Sigmoid colon (tissue), 7 donors: Measurements from ENCODE around the gene PHACTR3. TPM values are rescaled to one million over a fixed set of nuclear protein-coding genes. Genes with fewer than 3 reads are reported as not detected.
"Not testable (repeated sequence)": the region's sequence is repeated elsewhere in the genome, so short reads cannot be mapped to it uniquely, and the experiment has no call there.

ENCODE experiments used
- DNase-seq: peaks from one replicate; pipeline ENCODE4 v3.0.0-alpha.2; 2019
- H3K27ac ChIP-seq, 4 donors: fragments of 200-600 bp; sonication (generic); one replicate each; pipeline ENCODE4 v1.5.1; 2016 to 2019; ENCODE audit warnings: mild to moderate bottlenecking in 1 of 4
- H3K27me3 ChIP-seq, 3 donors: fragments of 200-600 bp; sonication (generic); one replicate each; pipeline ENCODE4 v1.5.1; 2019; ENCODE audit warnings: mild to moderate bottlenecking in 1 of 3
- H3K36me3 ChIP-seq, 4 donors: fragments of 200-600 bp; sonication (generic); one replicate each; pipeline ENCODE4 v1.5.1; 2016 to 2019
- H3K4me1 ChIP-seq, 4 donors: fragments of 200-600 bp; sonication (generic); one replicate each; pipeline ENCODE4 v1.5.1; 2017 to 2019
- H3K4me3 ChIP-seq, 4 donors: fragments of 200-600 bp; sonication (generic); one replicate each; pipeline ENCODE4 v1.5.1; 2017 to 2019; ENCODE audit warnings: mild to moderate bottlenecking in 2 of 4, moderate library complexity in 1 of 4
- H3K9me3 ChIP-seq, 4 donors: fragments of 200-600 bp in 3 of 4; sonication (generic) in 3 of 4; one replicate each; pipeline versions ENCODE4 v1.5.1 to v1.6.1; 2013 to 2019
- CTCF ChIP-seq, 4 experiments: fragments of 450-650 bp in 3 of 4; fragments of 200-600 bp in 1 of 4; IDR thresholded peaks; one replicate each; pipeline ENCODE4 v1.5.1; 2016 to 2019; ENCODE audit warnings: antibody characterized with exemption in 4 of 4, mild to moderate bottlenecking in 3 of 4, moderate library complexity in 2 of 4
- EP300 ChIP-seq, 4 donors: sonication (generic); formaldehyde crosslinking; IDR thresholded peaks; one replicate each; pipeline ENCODE4 v1.6.1; 2017; ENCODE audit warnings: antibody characterized with exemption in 4 of 4
- POLR2A ChIP-seq, 2 donors: fragments of 450-650 bp; IDR thresholded peaks; one replicate each; pipeline ENCODE4 v1.6.1; 2016; ENCODE audit warnings: antibody characterized with exemption in 2 of 2, mild to moderate bottlenecking in 2 of 2, moderate library complexity in 2 of 2
- POLR2AphosphoS5 ChIP-seq, 4 donors: sonication (generic); formaldehyde crosslinking; IDR thresholded peaks; one replicate each; pipeline ENCODE4 v1.6.1; 2017; ENCODE audit warnings: antibody characterized with exemption in 4 of 4
- WGBS, 2 donors: extraction: QIAGEN DNeasy Blood & Tissue Kit; methylation state at CpG; one replicate each; pipeline ENCODE4 v1.1.7; 2013; 5-methylcytosine and 5-hydroxymethylcytosine counted together
- intact Hi-C: fragments of 100-400 bp; cut with DNase I; formaldehyde crosslinking; loops from one replicate; pipeline ENCODE4 v1.15.1; 2023
- polyA plus RNA-seq, 3 donors: library from polyadenylated mRNA; stranded (reverse); fragments of 200-250 nt; gene quantifications; one replicate each; pipeline ENCODE4 v1.2.3, GENCODE V29; 2013
- total RNA-seq, 4 donors: library from RNA; depleted of rRNA; stranded (reverse); fragments of >200 nt; gene quantifications; one replicate each; pipeline ENCODE4 v1.1.0, GENCODE V29; 2016
- donor health status: healthy with polysubstance abuse.
- donor health status: Bipolar disorder and iron deficiency.
- donor health status: healthy.

Gene PHACTR3
- total RNA-seq (1 to 10 TPM in 1 of 4 donors, under 1 TPM in 3; 0.28 to 1.4 (median 0.57) TPM), polyA plus RNA-seq (1 to 10 TPM in 2 of 3 donors, under 1 TPM in 1; under 0.01 to 1.5 (median 1.4) TPM)

- WGBS, 2 donors = 7 to 8% methylated on average over 40 of the region's 40 CpGs
These were observed at the start of gene PHACTR3 for GRCh38 chr20:59603781-59604541. Gene PHACTR3, plus strand, starts transcription at chr20:59604540. Its CDS starts 475 bp downstream, at chr20:59605015.

GRCh38 chr20:59557733-59558529 lies 46.4 kb upstream of the PHACTR3 start:
- H3K36me3 ChIP-seq, H3K27ac ChIP-seq, DNase-seq, H3K9me3 ChIP-seq, H3K27me3 ChIP-seq, intact Hi-C loops, H3K4me3 ChIP-seq, H3K4me1 ChIP-seq: not testable (repeated sequence)
- 91 to 95% methylated on average over 26 of the region's 26 CpGs for WGBS, 2 donors

More at GRCh38 chr20:59603781-59604541, at the start of gene PHACTR3:
- no peaks in the 10 kb centered on the region for H3K36me3 ChIP-seq
- peaks cover 0 to 18% (median 13%) of the 10 kb centered on the region in 4 donors for H3K4me1 ChIP-seq
- no peaks in the 10 kb centered on the region for H3K9me3 ChIP-seq
- H3K27me3 ChIP-seq = peaks cover 15 to 86% (median 36%) of the 10 kb centered on the region in 3 donors
- DNase-seq = no peak
- intact Hi-C loops = no loop called here
- no peak within 1 kb of the TSS for H3K27ac ChIP-seq
- TF ChIP-seq CTCF (IDR thresholded peaks at IDR 0.05) = no peak
- TF ChIP-seq POLR2A (IDR thresholded peaks at IDR 0.05) = no peak
- TF ChIP-seq POLR2AphosphoS5 (IDR thresholded peaks at IDR 0.05) = no peak
- TF ChIP-seq EP300 (IDR thresholded peaks at IDR 0.05) = no peak
- H3K4me3 ChIP-seq = peak within 1 kb of the TSS in 2 of 4 donors; percentile 37 to 40

GRCh38 chr20:59559024-59559817 lies 45.1 kb upstream of the PHACTR3 start:
- no peak for DNase-seq
- Histone ChIP-seq H3K4me3 (no peak overlapping the region), H3K9me3 (no peaks in the 10 kb centered on the region), H3K27ac (no peak overlapping the region), H3K4me1 (no peaks in the 10 kb centered on the region), H3K36me3 (no peaks in the 10 kb centered on the region), H3K27me3 (peaks cover 0 to 6% (median 0%) of the 10 kb centered on the region in 3 donors)
- no peak for TF ChIP-seq CTCF (IDR thresholded peaks at IDR 0.05)
- no peak for TF ChIP-seq EP300 (IDR thresholded peaks at IDR 0.05)
- no peak for TF ChIP-seq POLR2A (IDR thresholded peaks at IDR 0.05)
- no peak for TF ChIP-seq POLR2AphosphoS5 (IDR thresholded peaks at IDR 0.05)
- WGBS, 2 donors = 81 to 86% methylated on average over 14 of the region's 14 CpGs
- intact Hi-C loops = no loop called here

- WGBS, 2 donors = 88 to 89% methylated on average over 7 of the region's 7 CpGs
- H3K4me1 ChIP-seq = no peaks in the 10 kb centered on the region
- TF ChIP-seq POLR2A (IDR thresholded peaks at IDR 0.05) (no peak), EP300 (IDR thresholded peaks at IDR 0.05) (no peak), POLR2AphosphoS5 (IDR thresholded peaks at IDR 0.05) (no peak)
These were observed 44.5 kb upstream of the PHACTR3 start for GRCh38 chr20:59559863-59560262.

GRCh38 chr20:59560588-59561227 lies 43.6 kb upstream of the PHACTR3 start:
- Histone ChIP-seq H3K27me3 (peaks cover 0 to 6% (median 0%) of the 10 kb centered on the region in 3 donors), H3K4me1 (no peaks in the 10 kb centered on the region), H3K9me3 (no peaks in the 10 kb centered on the region), H3K36me3 (no peaks in the 10 kb centered on the region), H3K27ac (no peak overlapping the region), H3K4me3 (no peak overlapping the region)
- 35 to 40% methylated on average over 7 of the region's 7 CpGs for WGBS, 2 donors
- no peak for DNase-seq
- intact Hi-C loops = no loop called here
- peak in 2 of 4 experiments; percentile 9 to 21 for TF ChIP-seq CTCF (IDR thresholded peaks at IDR 0.05)
- TF ChIP-seq POLR2AphosphoS5 (IDR thresholded peaks at IDR 0.05) = no peak

More at GRCh38 chr20:59559863-59560262, 44.5 kb upstream of the PHACTR3 start:
- H3K27me3 ChIP-seq = peaks cover 0 to 6% (median 0%) of the 10 kb centered on the region in 3 donors
- H3K4me3 ChIP-seq = no peak overlapping the region
- no peak overlapping the region for H3K27ac ChIP-seq
- DNase-seq = no peak
- H3K36me3 ChIP-seq = no peaks in the 10 kb centered on the region
- H3K9me3 ChIP-seq = no peaks in the 10 kb centered on the region
- intact Hi-C loops = no loop called here
